ENCODE data around the gene R3HCC1L.
A peak's percentile ranks its signal among the peaks of the same experiment; 100 is the strongest.
"Not testable (repeated sequence)": the region's sequence is repeated elsewhere in the genome, so short reads cannot be mapped to it uniquely, and the experiment has no call there.

R3HCC1L gene

GRCh38 chr10:98131619-98132018 lies 2.8 kb upstream of the R3HCC1L start:
- no peak for DNase-seq (ENCODE audit: low spot score)

GRCh38 chr10:98133075-98133752 lies 1.2 kb upstream of the R3HCC1L start:
- DNase-seq (ENCODE audit: low spot score), result peak; percentile 18

GRCh38 chr10:98134117-98134430 lies 383 bp upstream of the R3HCC1L start:
- DNase-seq (ENCODE audit: low spot score), result no peak

DNA sequence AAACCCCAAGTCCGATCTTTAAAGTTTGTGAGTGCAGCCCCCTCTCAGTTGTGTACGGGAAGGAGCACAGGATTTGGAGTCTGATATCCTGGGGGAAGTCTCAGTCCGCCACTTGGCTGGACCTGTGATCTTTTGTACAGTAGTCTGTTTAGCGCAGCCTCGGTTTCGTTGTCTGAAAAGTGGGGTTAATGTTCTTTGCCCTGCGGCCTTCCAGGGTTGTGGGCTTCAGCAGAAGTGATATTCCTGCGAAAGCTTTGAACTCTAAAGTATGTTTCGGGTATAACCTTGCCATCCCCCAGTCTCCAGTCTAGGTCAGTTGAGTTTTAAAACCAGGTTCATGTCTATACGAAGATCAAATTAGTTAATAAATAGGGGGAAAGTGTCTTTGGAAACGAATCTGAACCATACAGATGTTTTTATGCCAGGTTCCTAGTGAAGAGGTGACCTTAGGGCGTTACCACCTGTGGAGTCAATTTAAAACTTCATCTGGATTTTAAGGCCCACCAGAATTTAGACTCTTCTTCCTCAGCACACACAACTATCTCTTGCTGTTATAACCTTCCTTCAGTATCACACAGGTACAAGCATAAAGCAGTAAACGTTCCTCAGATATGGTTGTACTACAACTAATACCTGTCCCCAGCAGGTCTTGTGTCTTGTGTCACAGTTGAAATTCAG lies 904 bp downstream of the R3HCC1L start:
- no peak for DNase-seq (ENCODE audit: low spot score)

DNA sequence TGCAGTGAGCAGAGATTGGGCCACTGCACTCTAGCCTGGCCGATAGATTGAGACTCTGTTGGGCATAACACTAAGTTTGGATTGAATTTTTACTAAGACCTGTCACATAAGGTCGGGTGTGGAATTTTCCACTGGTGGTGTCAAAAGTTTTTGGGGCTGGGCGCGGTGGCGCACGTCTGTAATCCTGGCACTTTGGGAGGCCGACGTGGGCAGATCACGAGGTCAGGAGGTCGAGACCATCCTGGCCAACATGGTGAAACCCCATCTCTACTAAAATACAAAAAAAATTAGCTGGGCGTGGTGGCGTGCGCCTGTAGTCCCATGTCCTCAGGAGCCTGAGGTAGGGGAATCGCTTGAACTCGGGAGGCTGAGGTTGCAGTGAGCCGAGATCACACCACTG lies 2.3 kb downstream of the R3HCC1L start:
- DNase-seq (ENCODE audit: low spot score), result not testable (repeated sequence)

DNA sequence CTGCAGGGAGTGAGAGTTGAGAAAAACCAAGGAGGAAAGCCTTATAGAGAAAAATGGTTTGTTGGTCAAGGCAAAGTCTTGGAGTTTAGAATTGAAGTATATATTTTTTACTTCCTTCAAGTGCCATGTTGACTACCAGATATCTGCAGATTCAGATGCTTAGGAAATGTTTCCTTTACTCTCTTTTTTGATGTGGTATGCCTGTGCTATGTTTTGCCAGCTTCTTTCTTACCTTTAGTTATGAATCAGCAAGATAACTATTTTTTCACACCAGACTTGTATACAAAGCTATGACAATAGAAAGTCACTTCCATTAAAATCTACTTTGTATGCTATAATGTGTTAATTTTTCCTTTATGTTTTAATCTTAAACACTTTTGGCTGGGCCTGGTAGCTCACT lies 3.6 kb downstream of the R3HCC1L start:
- no peak for DNase-seq (ENCODE audit: low spot score)

GRCh38 chr10:98139431-98139830 lies 5.0 kb downstream of the R3HCC1L start:
- no peak for DNase-seq (ENCODE audit: low spot score)

DNA sequence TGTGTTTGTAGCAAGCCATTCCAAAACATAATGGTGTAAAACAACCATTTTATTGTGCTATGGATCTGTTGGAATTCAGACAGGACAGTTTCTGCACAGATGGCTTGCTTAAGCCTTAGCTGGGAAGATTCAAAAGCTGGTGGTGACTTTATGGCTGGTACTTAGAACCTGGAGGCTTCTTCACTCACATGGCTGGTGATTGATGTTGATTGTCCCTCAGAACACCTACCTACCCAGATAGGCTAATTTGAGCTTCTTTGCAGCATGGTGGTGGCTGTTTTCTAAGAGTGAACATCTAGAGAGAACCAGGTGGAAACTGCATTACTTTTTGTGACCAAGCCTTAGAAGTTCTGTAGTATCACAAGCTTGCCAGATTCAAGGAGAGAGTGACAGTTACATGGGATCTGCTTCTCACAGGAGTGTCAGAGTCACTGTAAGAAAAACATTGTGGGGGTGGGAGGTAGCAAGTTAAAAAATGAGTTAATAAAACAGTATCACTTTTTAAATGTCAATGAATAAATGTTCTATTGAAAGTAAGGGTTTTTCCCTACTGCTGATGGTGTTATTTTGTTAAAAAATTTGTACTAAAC lies 7.1 kb downstream of the R3HCC1L start:
- DNase-seq (ENCODE audit: low spot score), result no peak

- DNase-seq (ENCODE audit: low spot score), result no peak
Observed at GRCh38 chr10:98144985-98145384, 10.5 kb downstream of the R3HCC1L start.

DNA sequence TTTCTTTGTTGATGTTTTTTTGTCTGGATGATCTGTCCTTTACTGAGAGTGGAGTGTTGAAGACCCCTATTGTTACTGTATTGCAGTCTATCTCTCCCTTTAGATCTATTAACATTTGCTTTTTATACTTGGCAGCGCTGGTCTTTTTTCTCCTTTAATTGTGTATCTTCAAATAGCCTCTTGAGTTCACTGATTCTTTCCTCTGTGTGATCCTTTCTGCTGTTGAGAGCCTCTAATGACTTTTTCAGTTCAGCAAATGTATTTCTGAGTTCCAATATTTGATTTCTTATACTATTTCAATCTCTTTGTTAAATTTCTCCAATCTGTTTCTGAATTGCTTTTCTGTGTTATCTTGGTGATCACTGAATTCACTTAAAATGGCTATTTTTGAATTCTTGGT lies 15.4 kb downstream of the R3HCC1L start:
- no peak for DNase-seq (ENCODE audit: low spot score)

DNA sequence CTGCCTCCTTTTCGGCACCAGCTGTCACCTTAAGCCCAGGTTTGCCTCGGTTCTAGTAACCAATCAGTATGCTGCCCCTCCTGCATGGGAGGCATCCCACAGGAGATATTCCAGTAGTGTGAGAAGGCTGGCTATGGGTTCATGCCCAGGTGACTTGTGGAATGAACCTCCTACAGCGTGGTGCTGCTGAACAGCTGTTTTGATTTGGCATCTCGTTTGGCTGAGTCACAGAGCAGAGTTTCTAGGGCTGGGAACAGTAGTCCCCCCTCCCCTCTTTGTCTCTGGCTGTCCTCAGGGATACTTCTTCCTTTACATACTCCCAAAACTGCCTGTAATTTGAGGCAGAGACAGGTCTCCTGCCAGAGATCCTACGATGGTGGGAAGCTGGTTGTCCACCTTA lies 16.1 kb downstream of the R3HCC1L start:
- no peak for DNase-seq (ENCODE audit: low spot score)

- not testable (repeated sequence) for DNase-seq (ENCODE audit: low spot score)
Observed at GRCh38 chr10:98152778-98153177, 18.3 kb downstream of the R3HCC1L start.

GRCh38 chr10:98153213-98153958 lies 18.9 kb downstream of the R3HCC1L start:
- DNase-seq (ENCODE audit: low spot score), result not testable (repeated sequence)

GRCh38 chr10:98154076-98154475 lies 19.6 kb downstream of the R3HCC1L start:
- DNase-seq (ENCODE audit: low spot score), result no peak

- no peak for DNase-seq (ENCODE audit: low spot score)
Observed at GRCh38 chr10:98158576-98158975, 24.1 kb downstream of the R3HCC1L start.

- DNase-seq (ENCODE audit: low spot score), result no peak
Observed at GRCh38 chr10:98163941-98164340, 29.5 kb downstream of the R3HCC1L start.

GRCh38 chr10:98167191-98167590 lies 32.7 kb downstream of the R3HCC1L start:
- DNase-seq (ENCODE audit: low spot score), result no peak

DNA sequence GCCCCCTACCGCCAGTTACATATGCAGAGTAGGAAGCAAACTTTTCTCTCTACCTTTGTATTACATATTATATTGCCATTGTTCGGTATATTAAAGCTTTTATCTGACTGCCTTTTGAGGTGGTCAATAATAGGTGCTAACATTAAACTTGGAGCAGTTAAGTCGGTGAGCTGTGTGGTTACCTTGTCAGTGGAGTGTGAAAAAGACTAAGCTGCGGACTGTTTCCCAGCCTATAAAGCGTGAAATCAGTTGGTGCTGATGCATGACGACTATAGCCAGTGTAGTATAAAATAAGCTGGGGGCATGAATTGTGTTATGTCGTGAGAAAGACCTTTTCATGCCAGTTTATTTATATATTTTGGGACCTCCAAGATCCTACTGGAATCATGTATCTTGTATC lies 33.7 kb downstream of the R3HCC1L start:
- DNase-seq (ENCODE audit: low spot score), result no peak

GRCh38 chr10:98168766-98169165 lies 34.3 kb downstream of the R3HCC1L start:
- DNase-seq (ENCODE audit: low spot score), result no peak

GRCh38 chr10:98169379-98169778 lies 34.9 kb downstream of the R3HCC1L start:
- no peak for DNase-seq (ENCODE audit: low spot score)

DNA sequence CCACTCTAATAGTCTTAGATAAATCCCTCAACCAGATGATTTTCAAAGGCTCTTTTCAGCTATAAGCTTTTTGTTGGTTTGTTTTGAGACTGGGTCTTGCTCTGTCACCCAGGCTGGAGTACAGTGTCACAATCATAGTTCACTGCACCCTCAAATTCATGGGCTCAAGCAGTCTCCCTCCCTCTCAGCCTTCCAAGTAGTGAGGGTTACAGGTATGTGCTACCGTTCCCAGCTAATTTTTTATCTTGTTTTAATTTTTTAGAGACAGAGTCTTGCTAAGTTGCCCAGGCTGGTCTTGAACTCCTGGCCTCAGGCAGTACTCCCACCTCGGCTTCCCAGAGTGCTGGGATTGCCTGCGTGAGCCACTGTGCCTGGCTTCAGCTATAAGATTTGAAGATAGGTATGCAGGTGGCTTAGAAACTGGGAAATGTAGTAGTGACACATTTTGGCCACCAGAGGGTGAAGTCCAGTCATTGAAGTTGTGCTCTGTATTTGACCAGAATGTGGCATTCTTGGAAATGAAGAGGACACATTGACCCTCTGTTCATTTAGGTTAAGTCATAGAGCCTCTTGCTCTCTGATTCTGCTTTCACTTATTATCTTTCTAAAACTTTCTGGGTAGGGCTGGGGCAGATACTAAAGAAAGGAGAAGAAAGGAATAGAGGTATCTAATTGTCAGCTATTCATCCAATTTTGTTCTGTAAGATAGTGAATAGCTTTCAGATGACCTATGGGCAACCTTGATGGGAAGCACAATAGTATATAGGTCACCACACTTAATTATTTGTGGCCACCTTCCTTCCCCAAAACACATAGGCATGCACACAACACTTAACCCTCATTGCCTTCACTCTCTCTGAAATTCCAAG lies 36.0 kb downstream of the R3HCC1L start:
- DNase-seq (ENCODE audit: low spot score), result peak; percentile 31

GRCh38 chr10:98172073-98172472 lies 37.6 kb downstream of the R3HCC1L start:
- DNase-seq (ENCODE audit: low spot score), result no peak

Data from globus pallidus (tissue), 1 donor.